Activated gamma-delta T cell treated with anti-CD3 and anti-CD28 coated beads, Interleukin-2, amount 50 U/mL, for 16 hours (primary cell): Measurements from ENCODE around the gene RSRC1.
"Not testable (repeated sequence)": the region's sequence is repeated elsewhere in the genome, so short reads cannot be mapped to it uniquely, and the experiment has no call there.

Experiments used
- DNase-seq: peaks from one replicate; pipeline ENCODE4 v3.0.0-alpha.2; 2020; ENCODE audit warnings: low read depth

The RSRC1 gene

GRCh38 chr3:158404131-158404718, 294.3 kb downstream of the RSRC1 start:
- DNase-seq, result no peak

GRCh38 chr3:158405507-158405906, 295.6 kb downstream of the RSRC1 start:
- no peak for DNase-seq

DNA sequence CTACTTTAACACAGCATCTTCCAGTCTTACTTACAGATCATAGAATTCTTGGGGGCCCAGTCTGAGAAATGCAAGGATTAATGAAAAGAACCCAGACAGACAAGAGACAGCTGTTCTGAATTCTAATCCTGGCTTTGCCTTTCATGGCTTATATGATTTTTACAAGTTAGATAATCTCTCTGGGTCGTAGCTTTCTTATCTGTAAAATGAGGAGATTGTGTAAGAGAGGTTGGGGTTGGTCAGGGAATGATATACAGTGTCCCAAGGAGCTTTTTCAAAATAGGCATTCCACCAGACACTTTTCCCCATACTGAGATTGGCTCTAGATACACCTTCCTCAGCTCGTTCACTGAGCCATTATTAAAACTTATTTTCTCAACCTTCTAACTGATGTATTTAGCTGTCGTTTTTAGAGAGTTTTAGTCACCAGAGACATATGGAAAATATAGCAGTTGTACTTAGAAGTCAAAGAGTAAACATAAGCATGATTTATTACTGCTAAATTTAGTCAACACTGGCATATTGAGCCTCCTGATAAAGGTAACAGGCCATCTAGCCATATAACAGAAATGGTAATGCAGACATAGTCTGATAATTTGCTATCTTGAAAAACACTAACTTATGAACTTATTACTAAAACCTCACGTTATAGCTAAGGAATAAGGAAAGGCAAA, 298.1 kb downstream of the RSRC1 start:
- no peak for DNase-seq

- not testable (repeated sequence) for DNase-seq
These were observed 298.6 kb downstream of the RSRC1 start for GRCh38 chr3:158408518-158408897.

DNA sequence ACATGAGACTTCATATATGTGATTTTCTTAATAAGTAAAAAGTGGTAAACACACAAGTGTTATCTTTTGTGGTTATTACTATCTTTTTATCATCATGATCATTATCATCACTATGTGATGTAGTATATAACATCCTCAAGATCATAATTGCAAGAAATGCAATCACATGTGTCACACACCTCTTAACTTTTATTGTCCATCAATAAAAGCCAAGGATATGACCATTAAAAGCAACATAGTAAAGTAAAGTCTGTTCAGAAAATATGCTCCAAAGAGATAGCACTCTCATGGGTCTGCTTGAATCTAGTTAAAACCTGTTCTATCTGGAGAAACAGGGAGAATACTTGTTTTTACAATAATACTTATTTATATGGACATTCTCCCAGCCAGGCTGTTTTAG, 308.1 kb downstream of the RSRC1 start:
- no peak for DNase-seq

GRCh38 chr3:158419820-158420653, 310.1 kb downstream of the RSRC1 start:
- DNase-seq, result no peak

DNA sequence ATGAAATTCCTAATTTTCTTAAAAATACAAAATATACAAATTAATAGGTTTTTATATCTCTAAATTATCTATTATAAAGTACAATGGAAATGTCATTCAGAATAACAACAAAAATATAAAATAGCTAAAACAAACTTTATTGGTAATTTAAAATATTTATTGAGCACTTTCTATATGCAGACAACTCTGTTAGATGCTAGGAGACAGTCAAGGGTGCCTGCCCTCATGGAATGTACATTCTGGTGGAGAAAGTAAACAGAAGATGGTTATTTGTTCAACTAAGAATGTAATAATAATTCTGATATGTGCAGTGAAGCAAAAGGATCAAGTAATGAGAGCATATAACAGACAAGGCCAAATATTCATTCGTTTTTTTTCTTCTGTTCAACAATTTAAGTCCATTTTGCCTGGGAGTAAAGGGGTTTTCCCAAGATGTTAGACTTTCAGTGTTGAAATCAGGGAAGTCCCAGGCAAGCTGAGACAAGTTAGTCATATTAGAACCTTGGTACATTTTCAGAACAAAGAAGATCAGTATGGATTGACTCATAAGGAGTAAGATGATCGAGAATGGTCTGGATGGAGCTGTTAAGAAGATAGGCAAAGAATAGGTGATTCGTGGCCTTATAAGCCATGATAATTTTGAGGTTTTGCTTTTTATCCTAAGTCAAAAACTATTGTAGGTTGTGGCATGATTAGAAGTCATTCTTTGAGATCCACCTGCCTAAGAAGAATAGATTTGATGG, 310.9 kb downstream of the RSRC1 start:
- DNase-seq, result no peak

- no peak for DNase-seq
These were observed 320.6 kb downstream of the RSRC1 start for GRCh38 chr3:158430448-158430847.

DNA sequence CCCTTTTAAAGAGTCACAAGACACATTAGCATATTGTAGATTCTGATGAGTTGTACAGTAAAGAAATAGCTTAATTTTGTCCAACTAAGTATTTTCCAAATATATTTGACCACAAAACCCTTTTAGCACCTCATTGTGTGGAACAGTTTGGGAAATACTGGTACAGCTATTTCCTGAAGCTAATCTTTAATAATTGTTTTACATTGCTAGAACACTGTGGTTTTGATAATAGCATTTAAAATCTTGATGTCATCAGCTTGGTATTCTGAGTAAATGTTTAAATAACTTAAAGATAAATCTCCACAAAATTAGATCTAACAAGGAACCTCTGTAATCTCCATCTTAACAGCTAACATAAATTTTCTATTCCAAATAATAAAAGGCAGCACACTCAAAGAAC, 321.1 kb downstream of the RSRC1 start:
- no peak for DNase-seq

DNA sequence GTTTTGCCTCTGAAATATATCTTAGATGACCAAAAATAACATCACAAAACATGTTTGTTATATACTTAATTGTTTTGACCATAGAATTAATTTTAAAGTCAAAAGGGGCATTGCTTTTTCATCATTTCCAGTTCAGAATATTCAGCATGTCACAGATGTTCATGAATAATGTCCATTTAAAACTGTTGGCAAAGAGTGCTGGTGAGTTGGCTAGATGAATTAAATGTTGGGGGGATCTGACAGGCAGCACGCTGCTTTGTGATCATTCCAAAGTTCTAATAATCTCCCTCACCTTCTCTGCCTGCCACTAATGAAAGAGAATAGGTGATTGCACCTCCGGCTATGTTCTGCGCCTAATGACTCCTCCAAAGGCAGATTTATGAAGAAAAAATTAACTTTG, 321.9 kb downstream of the RSRC1 start:
- no peak for DNase-seq

DNA sequence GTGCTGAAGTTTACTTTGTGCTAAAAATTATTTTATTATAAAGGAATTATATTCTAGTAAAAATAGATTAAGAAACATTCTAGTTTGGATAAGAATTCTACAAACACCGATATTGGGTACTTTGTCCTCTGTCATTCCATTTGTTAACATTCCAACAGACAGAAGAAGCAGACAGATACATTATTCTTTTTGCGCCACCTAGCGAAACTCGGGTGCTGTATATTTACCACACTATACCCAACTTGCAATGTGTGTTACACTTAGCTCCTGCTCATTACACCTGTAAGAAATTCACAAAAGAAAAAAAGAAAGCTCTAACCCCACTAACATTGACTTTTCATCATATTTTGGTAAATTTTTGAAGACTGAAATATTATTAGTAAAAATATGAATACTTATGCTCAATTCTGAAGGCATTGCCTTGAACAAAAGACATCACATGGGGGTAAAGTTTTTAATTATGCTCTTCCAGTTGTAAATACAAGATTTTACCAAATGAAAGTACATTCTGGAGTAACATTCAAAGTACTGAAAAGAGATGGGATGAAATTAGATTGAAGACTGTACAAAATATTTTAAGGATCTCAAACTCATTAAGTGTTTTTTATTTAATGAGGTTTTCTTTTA, 324.6 kb downstream of the RSRC1 start:
- DNase-seq, result no peak

- DNase-seq, result no peak
These were observed 333.7 kb downstream of the RSRC1 start for GRCh38 chr3:158443632-158444031.

GRCh38 chr3:158447408-158447807, 337.5 kb downstream of the RSRC1 start:
- DNase-seq, result no peak

DNA sequence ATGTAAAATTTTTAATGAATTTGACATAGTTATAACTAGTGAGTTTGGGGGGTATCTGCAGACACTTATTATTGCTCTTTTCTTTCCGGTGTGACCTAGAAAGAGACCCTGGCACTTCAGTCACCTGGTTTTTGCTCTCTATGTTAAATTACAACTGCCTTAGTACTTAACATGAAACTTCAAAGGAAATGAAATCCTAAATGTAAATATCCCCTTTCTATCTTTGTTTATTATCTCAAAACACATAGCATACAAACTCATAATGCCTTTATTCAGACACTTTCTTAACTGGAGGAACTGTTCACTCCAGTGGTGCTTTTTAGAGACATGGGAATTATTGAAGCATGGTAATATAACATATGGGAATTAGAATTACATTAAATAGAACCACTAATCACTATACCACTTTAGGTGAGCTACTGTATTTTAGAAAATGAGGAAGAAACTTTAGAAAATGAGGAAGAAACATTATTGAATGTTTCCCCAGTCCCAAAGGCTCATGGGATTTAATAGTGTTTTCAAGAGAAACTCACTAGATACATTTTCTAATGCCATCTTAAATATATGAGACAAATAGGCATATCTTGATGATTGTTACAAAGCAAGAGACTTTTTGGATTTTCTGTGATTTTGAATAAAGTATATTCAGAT, 341.6 kb downstream of the RSRC1 start:
- no peak for DNase-seq

GRCh38 chr3:158452334-158452733, 342.4 kb downstream of the RSRC1 start:
- no peak for DNase-seq

GRCh38 chr3:158453004-158453403, 343.1 kb downstream of the RSRC1 start:
- no peak for DNase-seq

DNA sequence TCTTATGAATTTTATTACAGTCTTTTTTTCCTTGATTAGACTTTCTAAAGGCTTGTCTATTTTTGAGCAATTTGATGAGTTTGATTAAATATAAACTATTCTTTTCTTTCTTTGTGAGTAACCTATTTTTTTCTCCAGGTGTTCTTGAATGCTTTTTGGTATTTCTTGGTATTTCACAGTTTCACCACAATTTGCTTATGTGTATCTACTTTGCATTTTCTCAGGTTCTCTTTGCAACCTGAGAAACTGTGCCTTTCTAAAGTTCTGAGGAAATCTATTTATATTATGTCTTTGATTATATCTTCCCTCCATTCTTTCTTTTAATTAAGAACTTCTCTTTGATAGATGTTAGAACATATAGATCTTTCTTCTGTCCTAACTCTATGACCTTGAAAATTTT, 344.0 kb downstream of the RSRC1 start:
- no peak for DNase-seq

GRCh38 chr3:158455406-158455805, 345.5 kb downstream of the RSRC1 start:
- no peak for DNase-seq

- DNase-seq, result no peak
These were observed 346.2 kb downstream of the RSRC1 start for GRCh38 chr3:158456114-158456513.

- no peak for DNase-seq
These were observed 348.6 kb downstream of the RSRC1 start for GRCh38 chr3:158458464-158458863.

DNA sequence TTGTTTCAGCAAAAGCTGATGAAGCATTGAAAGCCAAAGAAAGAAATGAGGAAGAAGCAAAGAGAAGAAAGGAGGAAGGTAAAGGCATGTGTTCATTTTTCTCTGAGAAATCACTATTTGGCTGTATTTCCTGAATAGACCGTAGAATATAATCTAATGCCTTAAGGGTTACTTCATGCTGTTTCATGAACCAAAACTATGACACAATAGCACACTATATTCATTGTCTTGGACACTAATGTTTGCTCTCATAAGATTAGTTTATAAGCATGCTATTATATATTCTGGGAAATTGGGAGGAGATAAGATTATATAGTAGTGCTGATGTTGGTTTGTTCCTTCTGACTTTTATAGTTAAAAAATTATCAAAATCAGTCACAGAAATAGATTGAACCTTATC, 351.0 kb downstream of the RSRC1 start:
- DNase-seq, result no peak

GRCh38 chr3:158463556-158463955, 353.7 kb downstream of the RSRC1 start:
- DNase-seq, result no peak
